GM12878 (cell line): ENCODE measurements around the gene SERINC5.

ENCODE experiments used
- FOXK2 ChIP-seq: fragments of 450-650 bp; IDR thresholded peaks from 2 replicates; pipeline ENCODE4 v1.6.1; 2017; ENCODE audit warnings: mild to moderate bottlenecking, moderate library complexity
- PKNOX1 ChIP-seq: fragments of 450-650 bp; IDR thresholded peaks from 2 replicates; pipeline ENCODE4 v1.6.1; 2016; ENCODE audit warnings: mild to moderate bottlenecking
- TF ChIP-seq, protein P1 (sequence below), 3 experiments: IDR thresholded peaks in 2 of 3; conservative IDR thresholded peaks in 1 of 3; 2 replicates each; pipeline ENCODE4 v1.5.1; 2011; ENCODE audit warnings: low read depth in 3 of 3, low read length in 3 of 3, mild to moderate bottlenecking in 3 of 3, control low read depth in 2 of 3, moderate library complexity in 2 of 3, inconsistent platforms in 1 of 3, mixed read lengths in 1 of 3; ENCODE audit not compliant: control insufficient read depth in 2 of 3, insufficient read depth in 1 of 3; ENCODE audit errors: extremely low read depth in 1 of 3

- TF ChIP-seq FOXK2 (no peak), PKNOX1 (no peak)
- TF ChIP-seq, protein P1, sequence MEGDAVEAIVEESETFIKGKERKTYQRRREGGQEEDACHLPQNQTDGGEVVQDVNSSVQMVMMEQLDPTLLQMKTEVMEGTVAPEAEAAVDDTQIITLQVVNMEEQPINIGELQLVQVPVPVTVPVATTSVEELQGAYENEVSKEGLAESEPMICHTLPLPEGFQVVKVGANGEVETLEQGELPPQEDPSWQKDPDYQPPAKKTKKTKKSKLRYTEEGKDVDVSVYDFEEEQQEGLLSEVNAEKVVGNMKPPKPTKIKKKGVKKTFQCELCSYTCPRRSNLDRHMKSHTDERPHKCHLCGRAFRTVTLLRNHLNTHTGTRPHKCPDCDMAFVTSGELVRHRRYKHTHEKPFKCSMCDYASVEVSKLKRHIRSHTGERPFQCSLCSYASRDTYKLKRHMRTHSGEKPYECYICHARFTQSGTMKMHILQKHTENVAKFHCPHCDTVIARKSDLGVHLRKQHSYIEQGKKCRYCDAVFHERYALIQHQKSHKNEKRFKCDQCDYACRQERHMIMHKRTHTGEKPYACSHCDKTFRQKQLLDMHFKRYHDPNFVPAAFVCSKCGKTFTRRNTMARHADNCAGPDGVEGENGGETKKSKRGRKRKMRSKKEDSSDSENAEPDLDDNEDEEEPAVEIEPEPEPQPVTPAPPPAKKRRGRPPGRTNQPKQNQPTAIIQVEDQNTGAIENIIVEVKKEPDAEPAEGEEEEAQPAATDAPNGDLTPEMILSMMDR (IDR thresholded peaks at IDR 0.05 in 2 of 3, conservative IDR thresholded peaks at IDR 0.05 in 1 of 3; ENCODE audit: control insufficient read depth in 2 of 3, extremely low read depth in 1 of 3, insufficient read depth in 1 of 3, low read depth in 3 of 3, low read length in 3 of 3), result no peak
Observed at GRCh38 chr5:80185095-80185494, 70.8 kb downstream of the SERINC5 start.
